Kidney epithelial cell (primary cell): ENCODE data around the gene GRM7. TPM values are rescaled to one million over a fixed set of nuclear protein-coding genes. Genes with fewer than 3 reads are reported as not detected.

ENCODE experiments used
- DNase-seq: peaks from one replicate; pipeline ENCODE4 v3.0.0-alpha.2; 2010; ENCODE audit warnings: low read depth
- H3K27me3 ChIP-seq: 2 replicates; pipeline ENCODE4 v1.6.0; 2011; ENCODE audit warnings: low read length; ENCODE audit not compliant: control insufficient read depth, insufficient read depth
- H3K36me3 ChIP-seq: 2 replicates; pipeline ENCODE4 v1.5.1; 2011; ENCODE audit warnings: low read length; ENCODE audit not compliant: control insufficient read depth, insufficient read depth
- H3K4me3 ChIP-seq: 2 replicates; pipeline ENCODE4 v1.5.1; 2011; ENCODE audit warnings: low read depth, mild to moderate bottlenecking, control low read depth, low read length
- CTCF ChIP-seq: IDR thresholded peaks from 2 replicates; pipeline ENCODE4 v1.5.1; 2011; ENCODE audit warnings: mild to moderate bottlenecking, moderate library complexity, low read length, control low read depth, inconsistent platforms; ENCODE audit not compliant: insufficient read depth, poor library complexity, severe bottlenecking
- total RNA-seq: library from RNA; depleted of rRNA; stranded (reverse); fragments of >200 nt; gene quantifications from 2 replicates; pipeline ENCODE4 v1.2.3, GENCODE V29; 2015

The GRM7 gene
- total RNA-seq, 1 donor from 2014 or later = 0.17 TPM

DNA sequence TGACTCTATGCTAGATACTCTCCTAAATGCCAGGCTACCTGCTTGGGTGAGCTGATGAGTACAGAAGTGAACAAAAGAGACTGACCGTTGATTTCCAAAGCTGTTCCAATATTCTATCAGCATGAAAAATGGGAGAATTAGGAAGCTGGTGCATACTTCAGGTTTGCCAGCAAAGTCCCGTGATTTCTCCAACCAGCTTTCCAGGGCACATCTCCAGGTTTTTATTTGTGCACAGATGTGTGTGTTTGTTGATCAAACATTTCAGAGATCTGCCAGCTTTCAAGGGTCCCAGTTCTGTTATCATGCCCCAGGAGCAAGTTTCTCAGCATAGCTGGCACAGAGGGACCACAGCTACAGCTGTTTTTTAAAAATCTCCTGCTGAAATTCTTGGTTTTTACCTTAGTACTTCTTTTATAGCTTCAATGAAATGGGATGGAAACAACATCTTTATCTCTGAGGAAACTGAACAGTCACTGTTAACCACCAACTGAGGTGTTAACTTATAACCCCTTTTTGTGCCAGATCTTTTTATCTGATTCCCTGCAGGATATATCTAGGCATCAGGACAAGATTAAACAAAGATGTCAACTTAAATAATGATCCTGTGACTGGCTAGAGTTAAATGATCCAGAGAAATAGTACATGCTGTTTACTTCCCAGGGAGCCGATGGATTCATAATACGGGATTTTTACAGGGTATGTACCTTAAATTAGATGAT, 380.8 kb downstream of the GRM7 start:
- no peak for TF ChIP-seq CTCF
- DNase-seq = no peak
- H3K36me3 ChIP-seq = no peaks in the 10 kb centered on the region

GRCh38 chr3:7242303-7242635, 381.4 kb downstream of the GRM7 start:
- TF ChIP-seq CTCF = no peak
- H3K4me3 ChIP-seq = no peak overlapping the region
- H3K36me3 ChIP-seq = no peaks in the 10 kb centered on the region
- no peaks in the 10 kb centered on the region for H3K27me3 ChIP-seq
- DNase-seq = no peak

More for the DNA sequence above, 380.8 kb downstream of the GRM7 start:
- Histone ChIP-seq H3K27me3 (no peaks in the 10 kb centered on the region), H3K4me3 (no peak overlapping the region)

GRCh38 chr3:7249493-7250076, 388.7 kb downstream of the GRM7 start:
- Histone ChIP-seq H3K27me3 (no peaks in the 10 kb centered on the region), H3K4me3 (no peak overlapping the region), H3K36me3 (no peaks in the 10 kb centered on the region)
- DNase-seq = no peak
- TF ChIP-seq CTCF = no peak

DNA sequence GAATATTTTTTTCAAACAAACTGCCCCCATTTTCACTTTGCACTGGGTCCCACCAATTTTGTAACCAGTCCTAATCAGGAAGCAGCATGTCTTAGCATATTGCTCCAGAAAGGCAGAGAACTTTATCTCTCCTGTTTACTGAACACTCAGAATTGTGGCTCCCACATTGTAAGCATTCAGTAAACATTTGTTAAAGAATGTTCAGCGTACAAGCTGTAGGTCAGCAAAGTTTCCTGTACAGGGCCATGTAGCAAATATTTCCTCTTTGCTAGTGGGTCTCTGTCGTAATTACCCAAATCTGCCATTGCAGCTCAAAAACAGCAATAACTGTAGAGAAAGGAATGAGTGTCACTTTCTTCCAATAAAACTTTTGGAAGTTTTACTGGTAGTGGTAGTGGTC, 393.3 kb downstream of the GRM7 start:
- no peak for TF ChIP-seq CTCF

GRCh38 chr3:7260975-7261374, 400.1 kb downstream of the GRM7 start:
- no peak for DNase-seq
- no peak overlapping the region for H3K4me3 ChIP-seq
- no peaks in the 10 kb centered on the region for H3K36me3 ChIP-seq
- TF ChIP-seq CTCF = no peak
- no peaks in the 10 kb centered on the region for H3K27me3 ChIP-seq

More for the DNA sequence above, 393.3 kb downstream of the GRM7 start:
- H3K4me3 ChIP-seq = no peak overlapping the region
- H3K27me3 ChIP-seq = no peaks in the 10 kb centered on the region
- DNase-seq = no peak
- H3K36me3 ChIP-seq = no peaks in the 10 kb centered on the region
